GM19035 (cell line): Measurements from ENCODE around the gene GTF2IRD1.
"Not testable (repeated sequence)": the region's sequence is repeated elsewhere in the genome, so short reads cannot be mapped to it uniquely, and the experiment has no call there.

ENCODE experiments used
- ATAC-seq: cut with Tn5 transposase; IDR thresholded peaks from one replicate; pipeline ENCODE4 v1.9.1; 2021; ENCODE audit not compliant: unreplicated experiment

GTF2IRD1 gene

GRCh38 chr7:74507538-74508319, 54.0 kb downstream of the GTF2IRD1 start:
- no peak for ATAC-seq

DNA sequence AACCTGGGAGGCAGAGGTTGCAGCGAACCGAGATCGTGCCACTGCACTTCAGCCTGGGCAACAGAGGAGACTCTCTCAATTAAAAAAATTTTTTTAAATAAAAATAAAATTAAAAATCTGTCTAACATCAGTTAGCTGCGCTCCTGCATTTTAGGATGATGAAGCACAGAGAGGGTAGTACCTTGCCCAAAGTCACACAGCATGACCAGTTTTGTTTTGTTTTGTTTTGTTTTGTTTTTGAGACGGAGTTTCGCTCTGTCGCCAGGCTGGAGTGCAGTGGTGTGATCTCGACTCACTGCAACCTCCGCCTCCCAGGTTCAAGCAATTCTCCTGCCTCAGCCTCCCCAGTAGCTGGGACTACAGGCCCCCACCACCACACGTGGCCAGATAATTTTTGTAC, 55.7 kb downstream of the GTF2IRD1 start:
- not testable (repeated sequence) for ATAC-seq

DNA sequence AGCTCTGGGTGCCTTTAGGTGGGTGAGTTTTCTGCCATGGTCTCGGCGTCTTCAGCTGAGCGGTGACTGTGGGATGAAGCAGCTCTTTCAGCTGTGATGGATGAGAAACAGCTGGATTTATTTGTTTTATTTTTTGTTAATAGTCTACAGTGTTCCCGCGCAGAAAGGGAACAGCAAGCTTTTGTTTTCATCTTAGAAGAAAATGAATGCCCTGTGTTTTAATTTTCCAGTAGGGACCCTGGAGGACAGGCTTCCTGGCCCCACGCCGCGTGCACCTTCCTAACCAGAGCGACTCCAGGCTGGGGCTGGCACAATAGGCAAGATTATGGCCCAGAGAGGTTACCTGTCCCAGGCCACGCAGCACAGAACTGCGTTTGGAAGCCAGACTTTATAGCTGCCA, 57.6 kb downstream of the GTF2IRD1 start:
- ATAC-seq, result no peak

DNA sequence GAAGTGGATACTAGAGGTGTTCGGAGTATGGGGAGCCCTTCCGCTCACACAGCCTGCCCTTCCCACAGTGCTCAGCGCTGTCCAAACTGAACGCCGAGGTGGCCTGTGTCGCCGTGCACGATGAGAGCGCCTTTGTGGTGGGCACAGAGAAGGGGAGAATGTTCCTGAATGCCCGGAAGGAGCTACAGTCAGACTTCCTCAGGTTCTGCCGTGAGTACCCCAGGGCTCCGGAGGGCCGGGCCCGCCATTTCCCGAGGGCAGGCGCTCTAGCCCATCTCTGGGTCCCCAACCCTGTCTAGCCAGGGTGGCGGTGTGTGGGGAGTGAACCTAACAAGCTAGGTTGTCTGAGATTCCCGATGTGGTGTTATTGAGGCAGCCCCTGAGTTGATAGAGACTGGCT, 59.1 kb downstream of the GTF2IRD1 start:
- no peak for ATAC-seq

DNA sequence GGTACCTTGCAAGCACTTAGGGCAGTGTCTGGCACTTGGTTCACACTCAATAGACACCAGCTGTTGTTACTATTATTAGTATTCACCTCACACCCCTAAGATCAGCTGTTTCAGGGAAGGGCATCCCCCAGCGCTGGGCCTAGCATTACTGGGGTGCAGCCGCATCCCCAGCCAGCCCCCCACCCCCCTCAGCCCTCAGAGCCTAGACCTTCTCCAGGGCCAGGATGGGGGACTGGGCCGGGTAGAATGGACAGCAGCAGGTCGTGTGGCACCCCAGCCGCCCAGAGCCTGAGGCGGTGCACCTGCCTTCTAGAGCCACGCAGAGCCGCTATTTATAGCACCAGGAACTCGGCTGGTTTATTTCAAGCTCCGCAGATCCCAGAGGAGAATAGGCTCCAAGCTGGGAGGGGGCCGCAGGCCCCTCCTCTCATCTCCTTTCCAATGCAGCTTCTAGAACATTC, 60.5 kb downstream of the GTF2IRD1 start:
- no peak for ATAC-seq

GRCh38 chr7:74515276-74515675, 61.6 kb downstream of the GTF2IRD1 start:
- ATAC-seq, result no peak

DNA sequence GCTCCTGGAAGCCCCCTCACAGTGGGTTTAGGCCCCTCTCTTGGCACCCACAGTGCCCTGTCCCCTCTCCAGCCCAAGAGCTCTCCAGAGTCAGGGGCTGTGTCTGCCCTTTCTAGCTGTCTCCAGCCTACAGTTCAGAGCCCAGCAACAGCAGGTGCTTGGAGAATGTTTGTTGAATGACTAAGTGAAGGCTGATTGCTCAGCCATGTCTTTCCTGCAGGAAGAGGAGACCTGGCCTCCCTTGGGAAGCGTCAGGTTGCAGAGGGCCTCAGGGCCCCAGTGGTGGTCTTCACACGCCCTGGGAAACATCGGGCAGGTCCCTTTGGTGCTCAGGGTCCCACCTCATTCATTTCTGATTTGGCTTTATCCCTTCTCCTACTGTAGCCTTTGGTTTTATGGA, 62.5 kb downstream of the GTF2IRD1 start:
- no peak for ATAC-seq

DNA sequence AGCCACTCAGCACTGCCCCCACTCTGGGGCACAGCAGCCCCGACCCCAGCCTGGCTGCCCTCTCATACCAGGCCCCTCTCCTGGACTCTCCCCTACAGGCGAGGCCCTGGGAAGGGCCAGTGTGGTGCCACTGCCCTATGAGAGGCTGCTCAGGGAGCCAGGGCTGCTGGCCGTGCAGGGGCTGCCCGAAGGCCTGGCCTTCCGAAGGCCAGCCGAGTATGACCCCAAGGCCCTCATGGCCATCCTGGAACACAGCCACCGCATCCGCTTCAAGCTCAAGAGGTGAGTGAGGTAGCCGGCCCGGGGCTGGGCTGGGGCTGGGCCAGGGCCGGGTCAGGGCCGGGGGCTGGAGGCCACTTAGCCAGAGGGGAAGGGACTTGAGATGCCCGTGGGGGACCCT, 64.3 kb downstream of the GTF2IRD1 start:
- no peak for ATAC-seq

GRCh38 chr7:74518654-74519053, 64.9 kb downstream of the GTF2IRD1 start:
- no peak for ATAC-seq

DNA sequence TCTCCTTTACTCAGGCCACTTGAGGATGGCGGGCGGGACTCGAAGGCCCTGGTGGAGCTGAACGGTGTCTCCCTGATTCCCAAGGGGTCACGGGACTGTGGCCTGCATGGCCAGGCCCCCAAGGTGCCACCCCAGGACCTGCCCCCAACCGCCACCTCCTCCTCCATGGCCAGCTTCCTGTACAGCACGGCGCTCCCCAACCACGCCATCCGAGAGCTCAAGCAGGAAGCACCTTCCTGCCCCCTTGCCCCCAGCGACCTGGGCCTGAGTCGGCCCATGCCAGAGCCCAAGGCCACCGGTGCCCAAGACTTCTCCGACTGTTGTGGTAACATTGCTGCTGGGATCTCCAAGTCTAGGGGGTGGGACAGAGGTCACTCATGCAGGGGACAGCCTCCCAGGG, 65.7 kb downstream of the GTF2IRD1 start:
- no peak for ATAC-seq

DNA sequence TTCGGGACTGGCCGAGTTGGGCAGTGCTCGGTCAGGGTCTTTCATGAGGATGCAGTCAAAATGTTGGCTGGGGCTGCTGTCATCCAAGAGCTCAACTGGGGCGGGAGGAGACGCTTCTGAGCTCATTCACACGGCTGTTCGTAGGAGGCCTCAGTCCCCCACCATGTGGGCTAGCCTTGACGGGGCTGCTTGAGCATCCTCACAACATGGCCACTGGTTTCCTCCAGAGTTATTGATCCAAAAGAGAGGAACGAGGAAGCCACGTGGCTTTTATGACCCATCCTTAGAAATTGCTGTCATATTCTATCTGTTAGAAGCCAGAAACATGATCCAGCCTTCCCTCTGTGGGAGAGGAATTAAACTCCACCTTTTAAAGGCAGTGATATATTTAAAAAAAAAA, 68.1 kb downstream of the GTF2IRD1 start:
- no peak for ATAC-seq

DNA sequence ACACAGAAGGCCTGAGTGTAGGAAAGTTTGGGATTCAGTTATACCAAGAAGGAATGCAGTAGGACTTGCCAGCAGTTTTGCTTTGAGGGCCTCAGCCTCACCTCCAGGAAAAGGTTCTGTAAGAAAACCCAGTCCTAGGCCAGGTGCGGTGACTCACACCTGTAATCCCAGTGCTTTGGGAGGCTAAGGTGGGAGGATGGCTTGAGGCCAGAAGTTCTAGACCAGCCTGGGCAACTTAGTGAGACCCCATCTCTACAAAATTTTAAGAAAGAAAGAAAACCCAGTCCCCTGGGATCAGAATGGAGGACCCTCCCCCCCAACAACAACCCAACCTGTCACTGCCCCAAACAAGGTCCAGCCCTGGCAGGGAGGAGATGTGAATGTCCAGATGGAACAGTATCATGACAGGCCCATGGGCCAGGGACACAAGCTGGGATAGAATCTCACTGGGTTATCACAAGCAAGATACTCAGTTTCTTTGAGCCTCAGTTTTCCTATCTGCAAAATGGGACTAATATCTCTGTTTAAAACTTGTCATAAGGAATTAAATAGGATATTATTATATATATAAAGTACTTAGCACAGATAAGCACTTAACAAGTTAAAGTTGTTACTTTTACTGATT, 68.7 kb downstream of the GTF2IRD1 start:
- ATAC-seq, result no peak

- no peak for ATAC-seq
These were observed 69.3 kb downstream of the GTF2IRD1 start for GRCh38 chr7:74523015-74523414.

GRCh38 chr7:74525140-74525539, 71.4 kb downstream of the GTF2IRD1 start:
- ATAC-seq, result no peak

GRCh38 chr7:74525881-74526280, 72.2 kb downstream of the GTF2IRD1 start:
- ATAC-seq, result no peak

DNA sequence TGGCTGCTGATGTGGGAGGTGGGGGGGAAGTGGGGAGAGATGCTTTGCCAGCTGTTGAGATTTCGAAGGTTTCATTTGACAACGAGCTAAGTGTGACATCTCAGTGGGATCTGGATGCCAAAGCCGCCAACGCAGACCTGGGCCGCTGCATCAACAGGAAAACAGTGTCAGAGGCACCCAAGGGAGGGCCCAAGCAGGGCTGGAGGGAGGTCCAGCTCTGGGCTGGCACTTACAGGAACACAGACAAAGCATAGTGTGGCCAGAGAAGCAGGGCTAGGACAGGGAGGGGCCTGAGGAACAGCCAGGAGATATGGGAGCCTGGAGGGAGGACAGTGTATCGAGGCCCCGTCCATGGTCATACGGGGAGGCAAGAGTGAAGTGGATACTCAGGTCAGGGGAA, 73.1 kb downstream of the GTF2IRD1 start:
- ATAC-seq, result no peak

GRCh38 chr7:74527842-74528241, 74.1 kb downstream of the GTF2IRD1 start:
- no peak for ATAC-seq

DNA sequence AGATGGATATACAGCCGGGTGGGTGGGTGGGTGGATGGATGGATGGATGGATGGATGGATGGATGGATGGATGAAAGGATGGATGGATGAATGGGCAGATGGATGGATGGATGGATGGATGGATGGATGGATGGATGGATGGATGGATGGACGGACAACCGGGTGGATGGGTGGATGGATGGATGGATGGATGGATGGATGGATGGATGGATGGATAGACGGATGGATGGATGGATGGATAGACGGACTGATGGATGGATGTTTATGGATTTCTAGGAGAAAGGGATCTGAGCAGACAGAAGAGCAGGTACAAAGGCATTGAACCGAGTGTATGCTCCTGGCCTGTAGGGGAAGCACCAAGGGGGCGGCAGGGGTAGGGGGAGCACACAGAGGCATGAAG, 75.1 kb downstream of the GTF2IRD1 start:
- ATAC-seq, result not testable (repeated sequence)

GRCh38 chr7:74535951-74536356, 82.2 kb downstream of the GTF2IRD1 start:
- no peak for ATAC-seq

DNA sequence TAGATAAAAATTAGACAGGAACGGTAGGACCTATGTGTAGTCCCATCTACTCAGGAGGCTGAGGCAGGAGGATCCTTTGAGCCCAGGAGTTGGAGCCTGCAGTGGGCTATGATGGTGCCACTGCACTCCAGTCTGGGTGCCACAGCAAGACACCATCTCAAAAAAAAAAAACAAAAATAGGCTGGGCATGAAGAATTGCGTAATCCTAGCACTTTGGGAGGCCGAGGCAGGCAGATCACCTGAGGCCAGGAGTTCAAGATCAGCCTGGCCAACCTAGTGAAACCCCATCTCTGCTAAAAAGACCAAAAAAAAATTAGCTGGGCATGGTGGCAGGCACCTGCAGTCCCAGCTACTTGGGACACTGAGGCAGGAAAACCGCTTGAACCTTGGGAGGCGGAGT, 88.2 kb downstream of the GTF2IRD1 start:
- ATAC-seq, result not testable (repeated sequence)

DNA sequence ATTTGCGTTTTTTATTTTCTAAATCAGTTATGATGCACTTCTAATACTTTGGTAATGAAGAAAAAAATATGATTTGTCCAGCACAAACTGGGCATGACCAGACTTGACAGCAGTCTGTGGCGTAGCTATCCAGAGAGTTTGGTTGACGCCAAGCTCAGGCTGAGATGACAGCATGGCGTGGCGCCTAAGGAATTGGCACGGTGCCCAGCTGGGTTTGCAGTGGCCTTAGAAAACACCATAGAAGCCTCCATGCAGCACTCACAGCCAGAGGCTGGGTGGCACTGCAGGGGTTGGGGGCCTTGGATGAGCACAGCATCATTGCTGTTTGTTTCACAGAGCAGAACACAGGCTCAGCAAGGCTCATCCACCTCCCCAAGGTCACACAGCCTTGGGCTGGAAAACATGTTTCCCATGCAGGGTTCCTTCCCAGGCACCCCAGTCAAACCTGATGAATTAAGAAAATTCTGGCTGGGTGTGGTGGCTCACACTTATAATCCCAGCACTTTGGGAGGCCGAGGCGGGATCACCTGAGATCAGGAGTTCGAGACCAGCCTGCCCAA, 88.9 kb downstream of the GTF2IRD1 start:
- ATAC-seq, result no peak
